ENCODE results near the gene LEKR1. TPM values are rescaled to one million over a fixed set of nuclear protein-coding genes. Genes with fewer than 3 reads are reported as not detected.

The LEKR1 gene
- total RNA-seq (1 to 10 TPM in 1 of 2 donors, under 1 TPM in 1; 0.75 to 2.8 TPM), total RNA-seq (1.3 to 4.1 reads per million in 2 donors)

- ATAC-seq: peak; percentile 81
- peak within 1 kb of the TSS; percentile 96 for H3K4me3 Mint-ChIP-seq
- peak within 1 kb of the TSS; percentile 94 for H3K27ac Mint-ChIP-seq
- H3K9me3 ChIP-seq (ENCODE audit: control insufficient read depth, low read length, poor library complexity, severe bottlenecking): no peaks in the 10 kb centered on the region
- peak; percentile 32 to 47 (median 41) for DNase-seq
- H3K36me3 Mint-ChIP-seq (ENCODE audit: low read depth): no peaks in the 10 kb centered on the region
- H3K27me3 Mint-ChIP-seq: no peaks in the 10 kb centered on the region
- H3K4me1 Mint-ChIP-seq: peaks cover 15% of the 10 kb centered on the region
These were observed at the start of gene LEKR1 for GRCh38 chr3:156826144-156826895. TSS of gene LEKR1 (plus strand) at chr3:156826353. CDS start at chr3:156829330, 2,977 bp downstream.

GRCh38 chr3:156776871-156777270 lies 49.3 kb upstream of the LEKR1 start:
- no peaks in the 10 kb centered on the region for H3K9me3 ChIP-seq (ENCODE audit: control insufficient read depth, low read length, poor library complexity, severe bottlenecking)
- no peak for DNase-seq
- H3K27me3 Mint-ChIP-seq: no peaks in the 10 kb centered on the region
- H3K36me3 Mint-ChIP-seq (ENCODE audit: low read depth): peaks cover 2% of the 10 kb centered on the region
- no peak overlapping the region for H3K4me3 Mint-ChIP-seq
- H3K4me1 Mint-ChIP-seq: peaks cover 2% of the 10 kb centered on the region
- no peak for ATAC-seq
- H3K27ac Mint-ChIP-seq: no peak overlapping the region

GRCh38 chr3:156781310-156782230 lies 44.6 kb upstream of the LEKR1 start:
- DNase-seq (no peak), ATAC-seq (no peak)
- H3K36me3 Mint-ChIP-seq (ENCODE audit: low read depth): no peaks in the 10 kb centered on the region
- no peak overlapping the region for H3K27ac Mint-ChIP-seq
- no peak overlapping the region for H3K4me3 Mint-ChIP-seq
- H3K4me1 Mint-ChIP-seq: peaks cover 4% of the 10 kb centered on the region
- H3K27me3 Mint-ChIP-seq: no peaks in the 10 kb centered on the region
- no peaks in the 10 kb centered on the region for H3K9me3 ChIP-seq (ENCODE audit: control insufficient read depth, low read length, poor library complexity, severe bottlenecking)

- Mint-ChIP-seq H3K4me3 (no peak overlapping the region), H3K27me3 (no peaks in the 10 kb centered on the region), H3K4me1 (peaks cover 4% of the 10 kb centered on the region), H3K27ac (no peak overlapping the region), H3K36me3 (ENCODE audit: low read depth) (no peaks in the 10 kb centered on the region)
- no peaks in the 10 kb centered on the region for H3K9me3 ChIP-seq (ENCODE audit: control insufficient read depth, low read length, poor library complexity, severe bottlenecking)
- ATAC-seq (no peak), DNase-seq (no peak)
These were observed 43.8 kb upstream of the LEKR1 start for GRCh38 chr3:156782319-156782718.

GRCh38 chr3:156782921-156783320 lies 43.2 kb upstream of the LEKR1 start:
- Mint-ChIP-seq H3K27me3 (no peaks in the 10 kb centered on the region), H3K4me3 (no peak overlapping the region), H3K36me3 (ENCODE audit: low read depth) (no peaks in the 10 kb centered on the region), H3K27ac (no peak overlapping the region), H3K4me1 (peaks cover 4% of the 10 kb centered on the region)
- ATAC-seq (no peak), DNase-seq (no peak)
- H3K9me3 ChIP-seq (ENCODE audit: control insufficient read depth, low read length, poor library complexity, severe bottlenecking): no peaks in the 10 kb centered on the region

- no peak for DNase-seq
- H3K4me3 Mint-ChIP-seq: no peak overlapping the region
- ATAC-seq: no peak
- H3K27me3 Mint-ChIP-seq: no peaks in the 10 kb centered on the region
- no peak overlapping the region for H3K27ac Mint-ChIP-seq
- peaks cover 4% of the 10 kb centered on the region for H3K4me1 Mint-ChIP-seq
- H3K9me3 ChIP-seq (ENCODE audit: control insufficient read depth, low read length, poor library complexity, severe bottlenecking): no peaks in the 10 kb centered on the region
- H3K36me3 Mint-ChIP-seq (ENCODE audit: low read depth): no peaks in the 10 kb centered on the region
These were observed 39.2 kb upstream of the LEKR1 start for GRCh38 chr3:156787001-156787400.

- ATAC-seq: no peak
- Mint-ChIP-seq H3K27me3 (no peaks in the 10 kb centered on the region), H3K27ac (no peak overlapping the region)
These were observed 38.1 kb upstream of the LEKR1 start for GRCh38 chr3:156787926-156788663.

GRCh38 chr3:156788846-156789245 lies 37.3 kb upstream of the LEKR1 start:
- peaks cover 20% of the 10 kb centered on the region for H3K4me1 Mint-ChIP-seq
- H3K36me3 Mint-ChIP-seq (ENCODE audit: low read depth): no peaks in the 10 kb centered on the region
- ATAC-seq: no peak
- DNase-seq: no peak
- H3K27me3 Mint-ChIP-seq: no peaks in the 10 kb centered on the region
- H3K9me3 ChIP-seq (ENCODE audit: control insufficient read depth, low read length, poor library complexity, severe bottlenecking): no peaks in the 10 kb centered on the region
- H3K4me3 Mint-ChIP-seq: no peak overlapping the region
- H3K27ac Mint-ChIP-seq: no peak overlapping the region

More at GRCh38 chr3:156787926-156788663, 38.1 kb upstream of the LEKR1 start:
- Mint-ChIP-seq H3K36me3 (ENCODE audit: low read depth) (no peaks in the 10 kb centered on the region), H3K4me1 (peaks cover 14% of the 10 kb centered on the region), H3K4me3 (no peak overlapping the region)
- DNase-seq: no peak
- no peaks in the 10 kb centered on the region for H3K9me3 ChIP-seq (ENCODE audit: control insufficient read depth, low read length, poor library complexity, severe bottlenecking)

GRCh38 chr3:156790156-156790555 lies 36.0 kb upstream of the LEKR1 start:
- H3K4me3 Mint-ChIP-seq: no peak overlapping the region
- no peak overlapping the region for H3K27ac Mint-ChIP-seq
- no peaks in the 10 kb centered on the region for H3K36me3 Mint-ChIP-seq (ENCODE audit: low read depth)
- H3K4me1 Mint-ChIP-seq: peaks cover 16% of the 10 kb centered on the region
- no peak for ATAC-seq
- no peaks in the 10 kb centered on the region for H3K9me3 ChIP-seq (ENCODE audit: control insufficient read depth, low read length, poor library complexity, severe bottlenecking)
- no peaks in the 10 kb centered on the region for H3K27me3 Mint-ChIP-seq
- no peak for DNase-seq

- no peak for ATAC-seq
- peaks cover 22% of the 10 kb centered on the region for H3K4me1 Mint-ChIP-seq
- no peak overlapping the region for H3K4me3 Mint-ChIP-seq
- no peaks in the 10 kb centered on the region for H3K36me3 Mint-ChIP-seq (ENCODE audit: low read depth)
- DNase-seq: no peak
- peak overlapping the region; percentile 63 for H3K27ac Mint-ChIP-seq
- no peaks in the 10 kb centered on the region for H3K9me3 ChIP-seq (ENCODE audit: control insufficient read depth, low read length, poor library complexity, severe bottlenecking)
- no peaks in the 10 kb centered on the region for H3K27me3 Mint-ChIP-seq
These were observed 34.0 kb upstream of the LEKR1 start for GRCh38 chr3:156792114-156792513.

- ATAC-seq (no peak), DNase-seq (no peak)
- H3K4me3 Mint-ChIP-seq: no peak overlapping the region
- no peaks in the 10 kb centered on the region for H3K36me3 Mint-ChIP-seq (ENCODE audit: low read depth)
- H3K27me3 Mint-ChIP-seq: no peaks in the 10 kb centered on the region
- no peaks in the 10 kb centered on the region for H3K9me3 ChIP-seq (ENCODE audit: control insufficient read depth, low read length, poor library complexity, severe bottlenecking)
- peaks cover 22% of the 10 kb centered on the region for H3K4me1 Mint-ChIP-seq
- peak overlapping the region; percentile 63 for H3K27ac Mint-ChIP-seq
These were observed 33.6 kb upstream of the LEKR1 start for GRCh38 chr3:156792536-156792935.

- Mint-ChIP-seq H3K27ac (peak overlapping the region; percentile 44), H3K4me3 (no peak overlapping the region), H3K4me1 (peaks cover 22% of the 10 kb centered on the region), H3K36me3 (ENCODE audit: low read depth) (no peaks in the 10 kb centered on the region), H3K27me3 (no peaks in the 10 kb centered on the region)
- no peaks in the 10 kb centered on the region for H3K9me3 ChIP-seq (ENCODE audit: control insufficient read depth, low read length, poor library complexity, severe bottlenecking)
- ATAC-seq (peak; percentile 56), DNase-seq (no peak)
These were observed 33.2 kb upstream of the LEKR1 start for GRCh38 chr3:156792945-156793344.

- H3K9me3 ChIP-seq (ENCODE audit: control insufficient read depth, low read length, poor library complexity, severe bottlenecking): no peaks in the 10 kb centered on the region
- H3K4me1 Mint-ChIP-seq: peaks cover 22% of the 10 kb centered on the region
- H3K27me3 Mint-ChIP-seq: no peaks in the 10 kb centered on the region
- ATAC-seq (no peak), DNase-seq (no peak)
- peak overlapping the region; percentile 44 for H3K27ac Mint-ChIP-seq
- no peaks in the 10 kb centered on the region for H3K36me3 Mint-ChIP-seq (ENCODE audit: low read depth)
- H3K4me3 Mint-ChIP-seq: no peak overlapping the region
These were observed 32.8 kb upstream of the LEKR1 start for GRCh38 chr3:156793400-156793799.
